HG03575 (cell line): ENCODE data around the gene FNTB.

ENCODE experiments used
- ATAC-seq: cut with Tn5 transposase; IDR thresholded peaks from one replicate; pipeline ENCODE4 v1.9.1; 2021; ENCODE audit not compliant: unreplicated experiment, insufficient number of reproducible peaks, low FRiP score; ENCODE audit errors: extremely low read depth

The FNTB gene, protein sequence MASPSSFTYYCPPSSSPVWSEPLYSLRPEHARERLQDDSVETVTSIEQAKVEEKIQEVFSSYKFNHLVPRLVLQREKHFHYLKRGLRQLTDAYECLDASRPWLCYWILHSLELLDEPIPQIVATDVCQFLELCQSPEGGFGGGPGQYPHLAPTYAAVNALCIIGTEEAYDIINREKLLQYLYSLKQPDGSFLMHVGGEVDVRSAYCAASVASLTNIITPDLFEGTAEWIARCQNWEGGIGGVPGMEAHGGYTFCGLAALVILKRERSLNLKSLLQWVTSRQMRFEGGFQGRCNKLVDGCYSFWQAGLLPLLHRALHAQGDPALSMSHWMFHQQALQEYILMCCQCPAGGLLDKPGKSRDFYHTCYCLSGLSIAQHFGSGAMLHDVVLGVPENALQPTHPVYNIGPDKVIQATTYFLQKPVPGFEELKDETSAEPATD

DNA sequence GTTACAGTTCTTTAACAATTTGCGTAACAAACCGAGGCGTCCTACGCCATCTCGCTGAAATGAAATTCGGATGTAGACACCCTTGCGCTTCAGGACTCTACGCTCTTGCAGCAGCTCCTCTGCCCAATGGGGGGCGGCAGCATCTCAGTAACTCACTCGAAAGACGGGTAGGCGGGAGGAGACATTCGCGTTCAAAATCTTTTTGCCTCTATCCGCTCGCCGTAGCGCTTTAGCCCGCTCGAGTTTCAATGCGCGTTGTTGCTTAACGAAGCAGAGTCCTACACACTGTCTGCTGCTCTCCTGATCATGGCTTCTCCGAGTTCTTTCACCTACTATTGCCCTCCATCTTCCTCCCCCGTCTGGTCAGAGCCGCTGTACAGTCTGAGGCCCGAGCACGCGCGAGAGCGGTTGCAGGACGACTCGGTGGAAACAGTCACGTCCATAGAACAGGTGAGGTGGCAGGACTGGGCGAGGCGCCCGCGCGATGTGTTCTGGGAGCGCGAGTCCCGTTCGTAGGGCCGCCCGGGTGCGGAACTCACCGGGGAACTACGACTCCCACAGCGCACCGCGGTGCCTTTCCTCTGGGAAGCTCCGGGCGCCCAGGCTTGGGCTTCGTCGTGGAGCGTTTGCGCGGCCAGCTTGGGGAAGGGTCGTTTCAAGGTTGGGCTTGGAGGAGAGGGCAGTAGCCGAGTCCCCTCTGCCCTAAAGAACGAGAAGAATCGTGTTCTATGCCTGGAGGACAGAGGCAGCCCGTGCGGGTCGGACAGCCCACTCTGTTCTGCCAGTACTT, at the start of gene FNTB:
Gene FNTB (plus strand): TSS at position 248 of the 790 bp plus-strand sequence. CDS start 59 bp downstream, at position 307.
- peak; percentile 61 for ATAC-seq

DNA sequence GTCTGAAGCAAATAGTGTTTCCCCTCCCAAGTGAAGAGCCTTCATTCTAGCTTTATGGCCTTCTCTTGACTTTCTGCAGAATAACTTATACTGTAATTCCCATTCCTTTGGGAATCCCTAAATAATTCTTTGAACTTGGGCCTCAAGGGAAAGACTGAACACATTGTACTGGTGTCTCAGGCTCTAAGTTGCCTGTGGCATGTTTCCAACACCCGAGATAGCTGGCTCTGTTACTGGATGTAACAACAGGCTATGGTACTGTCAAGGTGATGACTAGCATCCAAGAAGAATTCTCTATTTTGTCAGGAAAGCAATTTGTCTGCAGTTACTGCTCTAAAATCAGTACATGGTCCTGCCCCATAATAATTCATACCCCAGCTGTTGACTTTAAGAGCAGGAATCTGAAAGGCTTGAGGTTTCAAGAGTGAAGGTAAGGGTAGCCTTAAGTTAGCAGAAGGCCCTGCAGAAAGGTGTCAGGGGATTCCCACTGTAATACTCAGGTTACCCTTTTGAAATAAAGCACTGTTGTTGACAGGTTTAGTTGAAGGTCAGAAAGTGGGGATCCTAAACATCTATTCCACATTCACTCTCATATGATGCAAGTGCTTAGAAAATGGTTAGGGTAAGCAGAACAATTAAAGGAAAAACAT, 49.4 kb upstream of the FNTB start:
- ATAC-seq = no peak

DNA sequence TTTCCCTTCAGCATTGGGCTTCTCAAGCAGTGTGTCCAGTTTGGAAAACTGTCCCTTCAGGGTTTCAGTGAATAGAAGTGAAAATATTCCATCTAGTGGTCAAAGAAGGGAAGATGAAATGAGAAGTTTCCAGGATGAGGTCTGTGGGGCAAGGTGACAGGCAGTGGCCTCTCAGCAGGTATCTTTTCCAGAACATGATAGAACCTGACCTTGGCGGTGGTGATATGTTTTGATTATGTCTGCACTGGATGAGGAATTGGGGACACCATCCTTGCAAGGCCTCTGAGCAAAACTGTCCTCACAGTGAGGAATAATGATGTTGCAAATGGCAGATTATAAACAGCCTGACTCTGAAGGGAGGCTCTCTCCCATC, 48.9 kb upstream of the FNTB start:
- no peak for ATAC-seq

DNA sequence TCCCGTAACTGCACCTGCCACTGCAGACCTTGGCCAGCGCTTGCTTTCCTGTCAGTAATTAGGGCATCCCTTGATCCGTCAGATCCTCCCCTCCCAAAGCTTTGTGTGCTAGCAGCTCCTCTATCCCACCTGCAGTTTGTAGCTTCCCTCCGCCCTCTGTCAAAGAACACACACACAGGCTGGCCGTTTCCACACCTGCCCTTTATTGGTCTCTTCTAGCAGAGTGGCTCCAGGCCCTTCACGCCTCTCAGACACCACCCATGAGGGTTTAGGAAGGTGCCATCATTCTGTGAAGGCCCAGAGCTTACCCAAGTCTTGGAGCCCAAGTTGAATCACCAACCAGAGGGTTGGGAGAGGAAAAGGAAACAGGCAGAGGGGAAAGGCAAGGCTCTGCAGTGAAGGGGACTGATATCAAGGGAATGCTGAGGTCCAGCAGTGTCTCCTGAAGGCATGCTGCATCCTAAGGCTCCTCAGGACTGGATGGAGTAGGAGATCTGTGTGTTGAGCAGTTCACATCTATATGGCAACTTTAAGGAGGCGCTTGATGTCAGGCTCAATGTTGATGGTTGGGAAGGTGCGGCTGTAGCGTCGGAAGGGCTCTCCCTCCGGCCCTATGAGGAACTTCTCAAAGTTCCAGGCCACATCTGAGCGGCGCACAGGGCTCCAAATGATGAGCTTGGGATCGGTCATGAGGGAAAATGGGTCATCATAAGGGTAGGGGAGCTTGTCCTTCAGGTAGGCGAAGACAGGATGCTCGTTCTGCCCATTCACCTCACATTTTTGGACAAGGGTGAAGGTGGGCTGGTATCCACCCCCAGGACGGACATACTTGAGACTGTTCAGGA, 47.5 kb upstream of the FNTB start:
- no peak for ATAC-seq

DNA sequence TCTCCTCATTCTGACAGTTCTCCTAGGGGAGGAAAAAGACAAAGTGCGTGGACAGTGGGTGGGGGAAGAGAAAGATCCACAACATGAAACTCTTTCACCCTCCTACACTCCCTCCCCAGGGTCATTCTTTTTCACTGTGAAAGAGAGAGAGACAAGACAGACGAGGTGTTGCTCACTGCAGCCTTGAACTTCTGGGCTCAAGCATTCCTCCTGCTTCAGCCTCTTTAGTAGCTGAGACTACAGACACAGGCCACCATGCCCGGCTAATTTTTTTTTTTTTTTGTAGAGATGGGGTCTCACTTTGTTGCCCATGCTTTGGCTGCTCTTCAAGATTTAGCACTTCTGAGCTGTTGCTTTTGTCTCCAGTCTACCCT, 46.9 kb upstream of the FNTB start:
- no peak for ATAC-seq

DNA sequence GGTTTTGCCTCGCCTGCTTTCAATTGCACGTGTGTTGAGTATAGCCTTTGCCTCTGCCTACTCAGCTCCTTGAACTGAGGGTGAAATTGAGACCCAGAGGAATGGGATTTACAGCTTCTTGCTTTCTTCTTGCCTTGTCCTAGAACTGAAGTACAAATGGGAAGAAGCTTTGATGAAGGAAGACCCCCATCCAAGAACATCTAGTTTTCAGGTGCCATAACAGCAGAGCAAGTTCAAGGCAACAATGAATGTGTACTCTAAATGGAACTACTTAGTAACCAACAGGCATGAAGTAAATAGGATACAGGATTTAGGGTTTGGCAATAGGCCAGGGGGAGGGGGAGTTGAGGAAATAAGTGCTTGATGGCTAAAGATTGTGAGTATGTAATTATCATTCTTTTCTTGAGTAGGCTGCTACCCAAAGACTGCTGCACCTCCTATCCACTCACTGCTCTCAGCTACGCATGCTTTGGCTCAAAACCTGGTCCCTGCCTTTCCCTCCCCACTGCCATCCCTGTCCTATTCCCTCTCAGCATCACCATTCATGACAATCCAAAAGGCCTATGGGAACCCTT, 46.3 kb upstream of the FNTB start:
- no peak for ATAC-seq

DNA sequence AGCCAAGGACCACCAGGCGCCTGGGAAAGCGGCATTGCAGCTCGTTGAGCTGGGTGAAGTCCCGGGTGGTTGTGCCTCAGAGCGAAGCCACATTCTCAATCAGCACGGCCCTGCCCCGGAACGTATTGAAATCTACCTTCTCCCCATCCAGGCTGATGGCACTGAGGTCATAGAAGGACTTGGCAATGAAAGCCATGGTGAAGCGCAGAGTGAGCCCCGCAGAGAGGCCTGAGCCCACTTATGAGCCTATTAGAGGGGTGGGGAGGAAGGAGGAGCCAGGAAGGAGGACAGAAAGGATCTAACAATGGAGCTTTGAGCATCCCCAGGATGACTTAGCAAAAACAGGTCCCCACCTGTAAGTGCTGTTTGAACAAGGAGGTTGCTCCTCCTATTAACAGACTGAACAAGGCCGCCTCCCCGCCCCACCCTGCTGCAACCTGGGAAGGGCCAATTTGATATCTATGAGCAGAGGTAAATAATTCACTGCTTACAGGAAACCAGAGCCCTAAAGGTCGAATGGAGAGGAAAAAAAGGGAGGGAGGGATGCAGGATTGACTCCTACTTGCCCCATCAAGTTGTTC, 44.1 kb upstream of the FNTB start, which contains the start of gene GPX2:
Gene GPX2 (minus strand): TSS at position 215 of the 581 bp plus-strand sequence. CDS start 19 bp downstream, at position 196.
- ATAC-seq = no peak

DNA sequence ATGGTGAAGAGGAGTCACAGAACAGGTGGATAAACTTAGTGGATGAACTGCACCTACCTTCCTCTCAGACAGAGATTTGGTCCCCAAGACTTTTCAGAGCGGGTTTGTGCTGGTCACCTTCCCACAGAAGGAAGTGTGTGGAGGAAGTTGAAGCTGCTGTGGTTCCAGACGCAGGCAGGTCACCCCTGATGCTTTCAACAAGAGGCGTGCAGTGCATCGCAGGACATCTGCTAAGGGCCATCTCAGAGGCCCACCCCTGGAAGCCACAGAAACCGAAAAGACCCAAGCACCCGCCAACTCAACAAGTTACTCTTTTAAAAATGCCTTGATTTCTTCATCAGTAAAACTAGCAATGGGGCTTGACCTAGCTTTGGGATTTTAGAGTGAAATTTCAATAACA, 43.1 kb upstream of the FNTB start:
- no peak for ATAC-seq

DNA sequence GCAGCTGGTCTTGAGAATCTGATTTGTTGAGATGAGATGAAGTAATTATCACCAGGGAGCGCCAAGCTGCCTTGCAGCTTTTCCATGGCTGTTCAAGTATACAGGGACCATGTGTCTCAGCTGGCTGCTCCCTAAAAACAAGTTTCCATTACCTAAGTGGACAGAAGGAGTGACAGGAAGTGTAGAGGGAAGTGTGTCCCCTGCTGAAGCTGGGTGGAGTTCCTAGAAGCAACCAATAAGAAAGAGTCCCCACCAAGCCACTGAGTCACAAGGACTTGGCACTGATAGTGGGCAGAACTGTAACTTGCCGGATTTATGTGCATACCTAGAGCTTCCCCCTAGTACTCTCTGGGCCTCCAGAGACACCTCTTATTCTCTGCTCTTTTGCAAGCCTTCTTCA, 42.7 kb upstream of the FNTB start:
- ATAC-seq = no peak

DNA sequence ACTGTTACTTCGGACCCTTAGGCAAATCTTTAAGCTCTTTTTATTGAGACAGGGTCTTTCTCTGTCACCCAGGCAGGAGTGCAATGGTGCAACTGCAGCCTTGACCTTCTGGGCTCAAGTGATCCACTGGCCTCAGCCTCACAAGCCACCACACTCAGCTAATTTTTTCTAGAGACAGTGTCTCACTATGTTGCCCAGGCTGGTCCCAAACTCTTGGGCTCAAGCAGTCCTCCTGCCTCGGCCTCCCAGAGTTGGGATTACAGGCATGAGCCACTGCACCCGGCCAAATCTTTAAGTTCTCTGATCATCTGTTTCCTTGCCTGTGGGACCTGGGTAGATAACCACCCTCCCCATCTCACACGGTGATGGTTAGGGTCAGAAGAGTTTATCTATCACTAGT, 41.8 kb upstream of the FNTB start:
- no peak for ATAC-seq

DNA sequence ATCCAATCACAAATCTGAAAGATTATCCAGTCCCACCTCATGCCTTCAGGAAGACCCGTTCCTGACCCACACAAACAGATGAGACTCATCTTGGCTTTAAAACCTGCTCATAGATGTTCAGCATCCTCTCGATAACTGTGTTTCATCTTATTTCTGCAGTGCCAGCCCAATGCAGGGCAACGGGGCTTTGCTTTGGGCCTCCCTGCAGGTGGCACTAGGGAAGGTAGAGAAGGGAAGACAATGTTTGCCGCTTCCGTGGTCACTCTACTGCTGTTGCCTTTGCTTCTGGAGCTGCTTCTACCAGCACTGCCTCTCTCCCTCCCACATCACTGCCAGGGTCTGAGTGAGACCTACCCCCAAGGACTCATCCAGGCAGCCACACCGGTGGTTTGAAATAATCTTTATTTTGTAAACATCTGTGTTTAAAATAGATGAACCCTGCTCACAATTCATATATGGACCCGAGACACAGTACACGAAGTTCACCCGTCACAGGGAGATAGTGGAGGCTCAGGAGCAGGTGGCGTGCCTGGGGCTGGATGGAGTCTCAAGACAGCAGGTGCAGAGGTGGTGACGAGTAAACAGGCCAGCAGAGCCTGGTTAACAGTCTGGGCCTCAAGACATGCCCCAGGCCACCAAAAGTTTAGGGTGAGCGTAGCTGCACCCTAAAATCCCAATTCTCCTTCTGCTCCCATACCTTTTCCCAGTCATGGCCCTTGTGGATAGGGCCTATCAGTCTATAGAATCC, 41.1 kb upstream of the FNTB start:
- ATAC-seq = no peak

DNA sequence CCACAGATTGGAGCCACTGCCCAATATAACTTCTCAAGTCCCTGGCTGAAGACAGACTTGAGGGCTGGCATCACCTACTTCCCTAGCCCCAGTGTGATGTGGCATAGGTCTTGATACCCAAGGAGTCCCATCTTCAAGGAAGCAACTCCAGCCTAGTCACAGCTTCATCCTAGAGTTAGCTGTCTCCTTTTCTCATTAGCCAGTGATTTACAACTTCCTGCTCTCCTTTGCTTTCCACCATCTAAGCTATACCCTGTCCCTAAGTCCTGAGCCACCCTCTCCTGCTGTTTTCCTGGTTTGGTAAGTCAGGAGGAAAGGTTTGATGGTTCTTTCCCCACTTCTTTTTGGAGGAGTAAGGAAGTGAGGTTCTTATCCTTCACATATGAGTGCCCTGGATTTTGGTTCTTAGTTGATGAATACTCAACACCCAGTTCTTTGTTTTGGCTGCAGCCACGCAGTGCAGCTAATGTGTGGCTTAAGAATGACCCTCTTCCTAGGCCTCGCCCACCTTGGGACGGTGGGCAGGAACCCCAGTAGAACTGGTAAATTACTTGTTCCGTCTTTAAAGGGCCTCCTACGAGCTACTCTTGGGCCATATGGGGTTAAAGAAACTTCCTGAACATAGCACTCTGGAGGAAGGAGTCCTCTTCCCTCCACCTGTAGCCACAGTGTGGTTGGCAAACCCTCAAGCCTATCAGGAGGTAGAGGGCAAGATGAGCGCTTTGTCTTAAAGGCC, 40.2 kb upstream of the FNTB start:
- no peak for ATAC-seq

DNA sequence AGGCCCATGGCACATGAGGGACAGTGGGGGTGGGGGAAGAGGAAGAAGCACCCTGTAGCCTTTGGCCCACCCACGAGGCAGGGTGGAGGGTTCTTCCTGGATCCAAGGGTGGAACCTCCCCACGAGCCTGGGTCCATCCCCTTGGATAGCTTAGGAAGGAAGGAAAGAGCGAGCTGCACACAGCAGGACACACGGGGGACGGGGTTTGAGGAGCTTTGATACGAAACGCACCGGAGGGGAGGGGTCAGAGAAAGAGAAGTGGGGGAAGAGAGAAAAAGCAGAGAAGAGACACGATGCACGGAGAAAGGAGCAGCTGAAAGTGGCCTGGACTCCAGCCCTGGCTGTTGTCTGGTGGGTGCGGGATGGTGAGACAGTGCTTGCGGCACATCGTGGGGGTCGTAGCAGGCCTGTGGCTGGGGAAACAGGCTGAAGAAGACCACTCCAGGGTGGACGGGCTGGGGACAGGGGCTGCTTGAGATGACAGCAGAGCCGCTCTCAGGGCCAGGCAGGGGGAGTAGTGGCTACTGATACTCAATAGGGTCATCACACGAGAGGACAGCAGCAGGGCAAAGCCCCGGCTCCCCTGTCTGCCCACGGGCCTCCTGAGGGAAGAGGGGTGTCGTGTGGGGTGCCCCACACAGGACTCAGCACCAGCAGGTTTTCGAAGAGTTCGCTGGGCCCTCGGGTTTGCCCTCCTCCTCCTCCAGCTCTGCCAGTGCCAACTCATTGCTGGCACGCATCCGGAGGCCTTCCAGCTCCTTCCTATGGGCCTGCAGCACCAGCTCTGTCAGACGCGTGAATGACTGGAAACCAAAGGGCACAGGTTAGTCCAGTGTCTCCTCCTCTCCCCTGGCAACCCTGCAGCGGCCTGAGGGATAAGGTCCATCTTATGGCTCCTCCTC, 38.7 kb upstream of the FNTB start:
- no peak for ATAC-seq

DNA sequence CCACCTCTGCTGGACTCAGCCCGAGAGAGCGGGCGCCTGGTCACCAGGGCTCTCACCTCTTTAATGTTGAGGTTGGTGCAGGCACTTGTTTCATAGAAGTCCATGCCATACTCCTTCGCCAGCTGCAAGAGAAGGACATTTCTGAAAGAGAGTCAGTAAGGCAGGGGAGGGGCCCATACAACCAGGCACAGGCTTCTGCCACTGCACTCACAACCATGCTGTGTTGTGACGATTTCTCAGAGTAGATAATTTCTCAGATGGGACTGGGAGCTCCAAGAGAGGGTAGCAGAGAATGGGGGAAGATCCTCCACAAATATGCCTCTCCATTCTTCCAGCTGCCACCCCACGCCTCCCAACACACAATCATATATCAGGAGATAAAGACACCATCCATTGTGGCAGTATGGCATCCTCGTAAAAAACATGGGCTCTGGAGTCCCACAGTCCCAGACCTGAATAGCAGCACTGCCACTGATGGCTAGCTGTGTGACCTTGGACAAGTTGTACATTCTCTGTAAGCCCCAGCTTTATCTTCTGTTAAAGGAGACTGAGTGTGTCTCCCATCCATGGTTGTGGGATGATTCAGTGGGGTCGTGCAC, 38.0 kb upstream of the FNTB start:
- ATAC-seq = no peak

DNA sequence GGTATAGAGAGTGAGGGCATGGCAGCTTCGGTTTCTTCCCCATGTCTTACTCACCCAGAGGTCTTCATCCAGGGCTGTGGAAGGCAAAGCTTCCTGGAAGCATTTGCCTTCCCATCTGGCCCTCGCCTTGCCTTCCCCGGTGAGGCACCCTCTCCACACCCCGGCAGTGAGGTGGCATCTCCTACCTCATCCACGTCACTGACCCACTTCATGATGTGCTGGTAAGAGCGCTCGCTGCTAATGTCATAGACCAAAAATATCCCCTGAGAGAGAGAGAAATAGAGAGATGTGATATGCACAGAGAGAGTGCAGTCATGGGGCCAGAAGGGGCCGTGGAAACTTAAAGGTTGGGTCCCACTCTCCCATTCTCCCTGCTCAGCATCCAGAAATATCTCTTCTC, 35.8 kb upstream of the FNTB start:
- no peak for ATAC-seq

DNA sequence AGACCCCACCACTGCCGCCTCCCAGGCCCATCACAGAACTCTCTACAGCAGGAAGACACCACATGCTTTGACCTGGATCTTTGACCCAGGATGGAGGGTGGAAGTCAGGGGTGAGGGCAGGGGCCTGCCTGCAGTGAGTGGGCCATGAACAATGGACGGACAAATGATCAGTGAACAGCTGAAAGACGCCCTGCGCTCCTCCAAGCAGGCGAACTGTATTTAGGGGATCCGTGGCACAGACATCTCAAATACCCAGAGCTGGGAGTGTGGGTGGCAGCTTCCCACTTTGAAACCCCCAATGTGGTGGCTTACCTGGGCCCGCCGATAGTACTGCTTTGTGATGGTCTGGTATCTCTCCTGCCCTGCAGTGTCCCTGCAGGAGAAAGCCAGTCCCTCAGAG, 35.4 kb upstream of the FNTB start:
- ATAC-seq = no peak
